HL-60 (cell line): ENCODE results near the gene CCDC85A.

ENCODE experiments used
- GABPA ChIP-seq: IDR thresholded peaks from 2 replicates; pipeline ENCODE4 v1.6.1; 2012; ENCODE audit warnings: low read depth
- TF ChIP-seq, protein P1 (sequence below): IDR thresholded peaks from one replicate; pipeline ENCODE4 v1.5.1; 2011; ENCODE audit warnings: low read length, control low read depth, inconsistent platforms; ENCODE audit not compliant: insufficient read depth
- TF ChIP-seq, protein P2 (sequence below): IDR thresholded peaks from 2 replicates; pipeline ENCODE4 v1.6.1; 2012; ENCODE audit warnings: low read depth; ENCODE audit not compliant: insufficient replicate concordance

DNA sequence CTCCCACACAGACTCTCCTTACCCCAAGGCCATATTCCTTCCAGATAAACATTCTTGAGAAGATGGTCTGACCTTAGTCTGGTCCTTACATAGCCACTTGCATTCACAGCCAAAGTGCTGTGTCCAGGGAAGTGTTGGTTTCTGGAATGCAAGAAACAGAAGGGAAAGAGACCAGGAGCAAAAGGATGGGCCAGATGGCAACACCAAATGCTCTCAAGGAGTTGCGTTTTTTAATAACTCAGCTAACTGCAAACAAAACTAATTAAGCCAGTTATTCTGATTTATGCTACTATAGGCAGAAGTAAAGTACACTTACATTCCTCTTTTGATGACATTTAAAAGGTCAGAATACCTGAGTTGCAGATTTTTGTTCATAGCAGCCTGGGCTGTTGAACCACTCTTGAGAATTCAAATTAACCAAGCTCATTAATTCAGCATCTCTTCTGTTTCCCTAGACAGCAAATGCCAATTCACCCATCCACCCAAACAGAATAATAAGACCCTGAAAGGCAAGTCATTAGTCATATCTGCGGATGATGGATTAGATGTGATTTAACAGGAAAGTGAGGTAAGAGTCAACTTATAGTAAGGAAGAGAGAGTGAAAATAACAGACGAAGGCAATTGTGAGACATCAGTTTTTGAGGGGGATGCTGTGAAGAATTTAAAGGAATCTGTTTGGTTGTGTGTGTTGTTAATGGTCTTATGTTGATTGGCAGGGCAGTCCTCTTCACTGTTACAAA, 18.8 kb downstream of the CCDC85A start:
- TF ChIP-seq, protein P1, sequence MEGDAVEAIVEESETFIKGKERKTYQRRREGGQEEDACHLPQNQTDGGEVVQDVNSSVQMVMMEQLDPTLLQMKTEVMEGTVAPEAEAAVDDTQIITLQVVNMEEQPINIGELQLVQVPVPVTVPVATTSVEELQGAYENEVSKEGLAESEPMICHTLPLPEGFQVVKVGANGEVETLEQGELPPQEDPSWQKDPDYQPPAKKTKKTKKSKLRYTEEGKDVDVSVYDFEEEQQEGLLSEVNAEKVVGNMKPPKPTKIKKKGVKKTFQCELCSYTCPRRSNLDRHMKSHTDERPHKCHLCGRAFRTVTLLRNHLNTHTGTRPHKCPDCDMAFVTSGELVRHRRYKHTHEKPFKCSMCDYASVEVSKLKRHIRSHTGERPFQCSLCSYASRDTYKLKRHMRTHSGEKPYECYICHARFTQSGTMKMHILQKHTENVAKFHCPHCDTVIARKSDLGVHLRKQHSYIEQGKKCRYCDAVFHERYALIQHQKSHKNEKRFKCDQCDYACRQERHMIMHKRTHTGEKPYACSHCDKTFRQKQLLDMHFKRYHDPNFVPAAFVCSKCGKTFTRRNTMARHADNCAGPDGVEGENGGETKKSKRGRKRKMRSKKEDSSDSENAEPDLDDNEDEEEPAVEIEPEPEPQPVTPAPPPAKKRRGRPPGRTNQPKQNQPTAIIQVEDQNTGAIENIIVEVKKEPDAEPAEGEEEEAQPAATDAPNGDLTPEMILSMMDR = no peak
- TF ChIP-seq GABPA = no peak
- TF ChIP-seq, protein P2, sequence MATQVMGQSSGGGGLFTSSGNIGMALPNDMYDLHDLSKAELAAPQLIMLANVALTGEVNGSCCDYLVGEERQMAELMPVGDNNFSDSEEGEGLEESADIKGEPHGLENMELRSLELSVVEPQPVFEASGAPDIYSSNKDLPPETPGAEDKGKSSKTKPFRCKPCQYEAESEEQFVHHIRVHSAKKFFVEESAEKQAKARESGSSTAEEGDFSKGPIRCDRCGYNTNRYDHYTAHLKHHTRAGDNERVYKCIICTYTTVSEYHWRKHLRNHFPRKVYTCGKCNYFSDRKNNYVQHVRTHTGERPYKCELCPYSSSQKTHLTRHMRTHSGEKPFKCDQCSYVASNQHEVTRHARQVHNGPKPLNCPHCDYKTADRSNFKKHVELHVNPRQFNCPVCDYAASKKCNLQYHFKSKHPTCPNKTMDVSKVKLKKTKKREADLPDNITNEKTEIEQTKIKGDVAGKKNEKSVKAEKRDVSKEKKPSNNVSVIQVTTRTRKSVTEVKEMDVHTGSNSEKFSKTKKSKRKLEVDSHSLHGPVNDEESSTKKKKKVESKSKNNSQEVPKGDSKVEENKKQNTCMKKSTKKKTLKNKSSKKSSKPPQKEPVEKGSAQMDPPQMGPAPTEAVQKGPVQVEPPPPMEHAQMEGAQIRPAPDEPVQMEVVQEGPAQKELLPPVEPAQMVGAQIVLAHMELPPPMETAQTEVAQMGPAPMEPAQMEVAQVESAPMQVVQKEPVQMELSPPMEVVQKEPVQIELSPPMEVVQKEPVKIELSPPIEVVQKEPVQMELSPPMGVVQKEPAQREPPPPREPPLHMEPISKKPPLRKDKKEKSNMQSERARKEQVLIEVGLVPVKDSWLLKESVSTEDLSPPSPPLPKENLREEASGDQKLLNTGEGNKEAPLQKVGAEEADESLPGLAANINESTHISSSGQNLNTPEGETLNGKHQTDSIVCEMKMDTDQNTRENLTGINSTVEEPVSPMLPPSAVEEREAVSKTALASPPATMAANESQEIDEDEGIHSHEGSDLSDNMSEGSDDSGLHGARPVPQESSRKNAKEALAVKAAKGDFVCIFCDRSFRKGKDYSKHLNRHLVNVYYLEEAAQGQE = no peak
